ENCODE measurements around the gene SPAG7.

DNA sequence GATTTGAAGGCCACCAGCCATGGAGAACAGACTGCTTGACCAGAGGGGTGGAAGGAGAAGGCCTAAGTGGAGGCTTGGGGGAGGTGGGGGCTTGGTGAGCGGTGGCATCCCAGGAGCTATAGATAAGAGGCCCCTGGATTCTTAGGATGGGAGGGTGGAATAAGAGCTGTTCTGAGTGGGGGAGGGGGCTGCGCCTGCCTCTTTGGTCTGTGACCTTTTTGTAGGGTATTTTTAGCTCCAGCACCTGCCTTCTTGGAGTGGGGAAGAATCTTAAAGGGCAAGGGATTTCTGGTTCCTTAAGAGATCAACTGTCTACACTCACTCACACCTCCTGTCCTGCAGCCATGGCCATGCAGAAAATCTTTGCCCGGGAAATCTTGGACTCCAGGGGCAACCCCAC, 16.1 kb downstream of the SPAG7 start:
- TF ChIP-seq, protein P1, sequence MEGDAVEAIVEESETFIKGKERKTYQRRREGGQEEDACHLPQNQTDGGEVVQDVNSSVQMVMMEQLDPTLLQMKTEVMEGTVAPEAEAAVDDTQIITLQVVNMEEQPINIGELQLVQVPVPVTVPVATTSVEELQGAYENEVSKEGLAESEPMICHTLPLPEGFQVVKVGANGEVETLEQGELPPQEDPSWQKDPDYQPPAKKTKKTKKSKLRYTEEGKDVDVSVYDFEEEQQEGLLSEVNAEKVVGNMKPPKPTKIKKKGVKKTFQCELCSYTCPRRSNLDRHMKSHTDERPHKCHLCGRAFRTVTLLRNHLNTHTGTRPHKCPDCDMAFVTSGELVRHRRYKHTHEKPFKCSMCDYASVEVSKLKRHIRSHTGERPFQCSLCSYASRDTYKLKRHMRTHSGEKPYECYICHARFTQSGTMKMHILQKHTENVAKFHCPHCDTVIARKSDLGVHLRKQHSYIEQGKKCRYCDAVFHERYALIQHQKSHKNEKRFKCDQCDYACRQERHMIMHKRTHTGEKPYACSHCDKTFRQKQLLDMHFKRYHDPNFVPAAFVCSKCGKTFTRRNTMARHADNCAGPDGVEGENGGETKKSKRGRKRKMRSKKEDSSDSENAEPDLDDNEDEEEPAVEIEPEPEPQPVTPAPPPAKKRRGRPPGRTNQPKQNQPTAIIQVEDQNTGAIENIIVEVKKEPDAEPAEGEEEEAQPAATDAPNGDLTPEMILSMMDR (optimal IDR thresholded peaks at IDR 0.05 in 1 of 3, IDR thresholded peaks at IDR 0.05 in 1 of 3, conservative IDR thresholded peaks at IDR 0.05 in 1 of 3; ENCODE audit: extremely low read depth in 1 of 3, insufficient read depth in 2 of 3, low read length in 3 of 3), result no peak
- no peak for TF ChIP-seq EZH2 (IDR thresholded peaks at IDR 0.05; ENCODE audit: low read length)

Measured in keratinocyte (primary cell).